HCT116 (cell line): ENCODE data around the gene S100A1. TPM values are rescaled to one million over a fixed set of nuclear protein-coding genes. Genes with fewer than 3 reads are reported as not detected.
"Not testable (repeated sequence)": the region's sequence is repeated elsewhere in the genome, so short reads cannot be mapped to it uniquely, and the experiment has no call there.

Experiments
- ATAC-seq: fragments of 200-7000 bp; cut with Tn5 transposase; 2 replicates; pipeline ENCODE4 v1.9.1; 2020; ENCODE audit warnings: mild to moderate bottlenecking, moderate library complexity
- BruUV-seq: library from RNA; stranded (reverse); fragments of 400-500 nt; replicated peaks from 2 replicates; lab custom pipeline; 2021; lab: Mats Ljungman, UMichigan
- CTCF ChIA-PET: fragments of 300-600 bp; sonication (Branson Sonifier 250); formaldehyde crosslinking; loops from one replicate; lab custom pipeline; 2021; ENCODE audit warnings: antibody characterized with exemption; lab: Charles Lee
- POLR2A ChIA-PET: fragments of 300-600, 350-600 bp; sonication (Branson Sonifier 250); formaldehyde crosslinking; loops from one replicate; lab custom pipeline; 2021; ENCODE audit warnings: antibody characterized with exemption; lab: Charles Lee
- RAD21 ChIA-PET, 2 experiments: fragments of 300-600 bp; sonication (Branson Sonifier 250); formaldehyde crosslinking; loops; one replicate each; lab custom pipeline; 2023; ENCODE audit warnings: low total read pairs in 2 of 2; ENCODE audit not compliant: uncharacterized antibody in 2 of 2, unreplicated experiment in 2 of 2, low non-redundant PET in 1 of 2; lab: Charles Lee
- DNase-seq: peaks from one replicate; pipeline ENCODE4 v3.0.0-alpha.2; 2010; ENCODE audit warnings: low read depth, low spot score
- H2AFZ ChIP-seq: fragments of 200-600 bp; shearing (Covaris generic), sonication (generic); 2 replicates; pipeline ENCODE4 v1.6.1; 2017; ENCODE audit warnings: low read depth, mixed run types, mixed read lengths, antibody characterized with exemption, low read length; ENCODE audit not compliant: poor library complexity, severe bottlenecking
- H3K27ac ChIP-seq: 2 replicates; pipeline ENCODE4 v1.5.1; 2012; ENCODE audit warnings: low read depth, low read length
- H3K27me3 ChIP-seq: fragments of 200-600 bp; sonication (generic); 2 replicates; pipeline ENCODE4 v1.6.1; 2016; ENCODE audit warnings: mixed run types, low read length, mixed read lengths; ENCODE audit not compliant: insufficient read depth
- H3K36me3 ChIP-seq, 2 experiments: fragments of 200-500 bp in 1 of 2; fragments of 200-600 bp in 1 of 2; sonication (Bioruptor generic) in 1 of 2; sonication (generic) in 1 of 2; 2 replicates each; pipeline versions ENCODE4 v1.5.1 to v1.6.1; 2014 to 2016; ENCODE audit warnings: low read length in 2 of 2, inconsistent platforms in 1 of 2, mixed read lengths in 1 of 2, mixed run types in 1 of 2; ENCODE audit not compliant: insufficient read depth in 2 of 2, control insufficient read depth in 1 of 2
- H3K4me1 ChIP-seq, 2 experiments: fragments of 200-600 bp in 1 of 2; sonication (generic) in 1 of 2; 2 replicates each; pipeline versions ENCODE4 v1.5.1 to v1.6.1; 2012 to 2017; ENCODE audit warnings: low read length in 2 of 2, inconsistent platforms in 1 of 2, mild to moderate bottlenecking in 1 of 2, mixed read lengths in 1 of 2, mixed run types in 1 of 2, moderate library complexity in 1 of 2; ENCODE audit not compliant: insufficient read depth in 2 of 2, control insufficient read depth in 1 of 2
- H3K4me2 ChIP-seq: fragments of 200-600 bp; sonication (generic); 2 replicates; pipeline ENCODE4 v1.6.1; 2017; ENCODE audit warnings: mixed run types, low read length, mixed read lengths
- H3K4me3 ChIP-seq, 2 experiments: fragments of 200-600 bp in 1 of 2; sonication (generic) in 1 of 2; replicated peaks in 1 of 2; 2 replicates each; pipeline ENCODE4 v1.5.1; 2011 to 2016; ENCODE audit warnings: low read length in 2 of 2, control low read depth in 1 of 2, low read depth in 1 of 2, mild to moderate bottlenecking in 1 of 2, mixed read lengths in 1 of 2, mixed run types in 1 of 2
- H3K79me2 ChIP-seq: fragments of 200-600 bp; sonication (generic); 2 replicates; pipeline ENCODE4 v1.6.1; 2017; ENCODE audit warnings: mild to moderate bottlenecking, mixed run types, low read length, moderate library complexity, mixed read lengths; ENCODE audit not compliant: insufficient read depth
- H3K9ac ChIP-seq: fragments of 200-600 bp; sonication (generic); 2 replicates; pipeline ENCODE4 v1.6.1; 2016; ENCODE audit warnings: low read length, mixed read lengths
- H3K9me2 ChIP-seq: fragments of 200-600 bp; sonication (generic), shearing (Covaris generic); 2 replicates; pipeline ENCODE4 v1.6.1; 2017; ENCODE audit warnings: mixed run types, mild to moderate bottlenecking, moderate library complexity; ENCODE audit not compliant: insufficient read depth
- H3K9me3 ChIP-seq, 2 experiments: fragments of 200-500 bp in 1 of 2; fragments of 200-600 bp in 1 of 2; sonication (Bioruptor generic) in 1 of 2; sonication (generic) in 1 of 2; 2 replicates each; pipeline ENCODE4 v1.6.1; 2014 to 2017; ENCODE audit warnings: low read length in 2 of 2, mixed read lengths in 2 of 2, inconsistent platforms in 1 of 2, low read depth in 1 of 2, mild to moderate bottlenecking in 1 of 2, mixed run types in 1 of 2, moderate library complexity in 1 of 2; ENCODE audit not compliant: control insufficient read depth in 1 of 2, insufficient read depth in 1 of 2
- H4K20me1 ChIP-seq: fragments of 200-600 bp; sonication (generic), shearing (Covaris generic); 2 replicates; pipeline ENCODE4 v1.6.1; 2017; ENCODE audit warnings: mixed run types, mild to moderate bottlenecking, moderate library complexity; ENCODE audit not compliant: insufficient read depth
- CBX3 ChIP-seq: IDR thresholded peaks from 2 replicates; pipeline ENCODE4 v1.6.1; 2012; ENCODE audit warnings: low read depth
- EGR1 ChIP-seq: IDR thresholded peaks from 2 replicates; pipeline ENCODE4 v1.6.1; 2012; ENCODE audit warnings: low read depth
- ELF1 ChIP-seq: IDR thresholded peaks from 2 replicates; pipeline ENCODE4 v1.6.1; 2012; ENCODE audit warnings: low read depth, borderline replicate concordance
- EZH2 ChIP-seq: fragments of 200-600 bp; sonication (generic); IDR thresholded peaks from 2 replicates; pipeline ENCODE4 v1.6.1; 2017; ENCODE audit warnings: antibody characterized with exemption, mixed run types
- TCF7L2 ChIP-seq: IDR thresholded peaks from 2 replicates; pipeline ENCODE4 v1.7.0; 2011; ENCODE audit warnings: borderline replicate concordance, inconsistent platforms; ENCODE audit not compliant: insufficient read depth, insufficient read length; ENCODE audit errors: extremely low read depth
- YY1 ChIP-seq: IDR thresholded peaks from 2 replicates; pipeline ENCODE4 v1.6.1; 2011; ENCODE audit warnings: low read length, low read depth, moderate library complexity, mild to moderate bottlenecking; ENCODE audit not compliant: insufficient replicate concordance; ENCODE audit errors: extremely low read depth
- ZFX ChIP-seq: fragments of 450-650 bp; IDR thresholded peaks from 2 replicates; pipeline ENCODE4 v1.6.1; 2017
- ZNF274 ChIP-seq: fragments of 200-500 bp; sonication (Bioruptor generic); IDR thresholded peaks from 2 replicates; pipeline ENCODE4 v1.6.1; 2014; ENCODE audit warnings: mild to moderate bottlenecking, low read depth, low read length, inconsistent platforms
- intact Hi-C: fragments of 100-400 bp; cut with micrococcal nuclease; formaldehyde crosslinking; loops from 2 replicates; pipeline ENCODE4 v1.10.0; 2022
- total RNA-seq: library from RNA; stranded (reverse); gene quantifications from one replicate; pipeline ENCODE4 v1.2.1, GENCODE V29; 2021; ENCODE audit not compliant: unreplicated experiment
- TF ChIP-seq, protein P1 (sequence below): IDR thresholded peaks from 2 replicates; pipeline ENCODE4 v1.6.1; 2012
- TF ChIP-seq, protein P2 (sequence below): IDR thresholded peaks from 2 replicates; pipeline ENCODE4 v1.6.1; 2011; ENCODE audit warnings: mild to moderate bottlenecking, low read length, moderate library complexity; ENCODE audit not compliant: insufficient replicate concordance; ENCODE audit errors: extremely low read depth

Gene S100A1
- total RNA-seq, 1 experiment from 2014 or later, result 0.30 TPM

DNA sequence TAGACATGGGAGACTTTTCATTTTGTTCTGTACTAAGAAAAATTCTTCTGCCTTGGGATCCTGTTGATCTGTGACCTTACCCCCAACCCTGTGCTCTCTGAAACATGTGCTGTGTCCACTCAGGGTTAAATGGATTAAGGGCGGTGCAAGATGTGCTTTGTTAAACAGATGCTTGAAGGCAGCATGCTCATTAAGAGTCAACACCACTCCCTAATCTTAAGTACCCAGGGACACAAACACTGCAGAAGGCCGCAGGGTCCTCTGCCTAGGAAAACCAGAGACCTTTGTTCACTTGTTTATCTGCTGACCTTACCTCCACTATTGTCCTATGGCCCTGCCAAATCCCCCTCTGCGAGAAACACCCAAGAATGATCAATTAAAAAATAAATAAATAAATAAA lies 44.7 kb upstream of the S100A1 start:
- peaks cover 0 to 11% of the 10 kb centered on the region in 2 experiments; a peak in 2 of 4 replicates for H3K4me1 ChIP-seq
- H3K4me2 ChIP-seq, H3K4me3 ChIP-seq, H2AFZ ChIP-seq, H3K9me3 ChIP-seq, H3K27me3 ChIP-seq, H3K79me2 ChIP-seq, BruUV-seq, H3K9me2 ChIP-seq, CTCF ChIA-PET, POLR2A ChIA-PET, H3K9ac ChIP-seq, H4K20me1 ChIP-seq, intact Hi-C loops, ATAC-seq, H3K36me3 ChIP-seq, RAD21 ChIA-PET, H3K27ac ChIP-seq, DNase-seq: not testable (repeated sequence)

GRCh38 chr1:153583976-153584375 lies 44.3 kb upstream of the S100A1 start:
- CTCF ChIA-PET, result interaction anchor here (3.1 kb wide), 1 partner anchor 12 kb away, joined by 9 read pairs; no protein-coding TSS in a partner anchor
- H3K9me3 ChIP-seq, result no peaks in the 10 kb centered on the region
- intact Hi-C loops, result no loop called here
- ATAC-seq, result no peak
- DNase-seq, result no peak
- TF ChIP-seq, protein P1, sequence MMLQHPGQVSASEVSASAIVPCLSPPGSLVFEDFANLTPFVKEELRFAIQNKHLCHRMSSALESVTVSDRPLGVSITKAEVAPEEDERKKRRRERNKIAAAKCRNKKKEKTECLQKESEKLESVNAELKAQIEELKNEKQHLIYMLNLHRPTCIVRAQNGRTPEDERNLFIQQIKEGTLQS, result no peak
- TF ChIP-seq EZH2 (no peak), YY1 (no peak), ELF1 (no peak), CBX3 (no peak), ZFX (no peak), EGR1 (no peak), TCF7L2 (no peak), ZNF274 (no peak)
- TF ChIP-seq, protein P2, sequence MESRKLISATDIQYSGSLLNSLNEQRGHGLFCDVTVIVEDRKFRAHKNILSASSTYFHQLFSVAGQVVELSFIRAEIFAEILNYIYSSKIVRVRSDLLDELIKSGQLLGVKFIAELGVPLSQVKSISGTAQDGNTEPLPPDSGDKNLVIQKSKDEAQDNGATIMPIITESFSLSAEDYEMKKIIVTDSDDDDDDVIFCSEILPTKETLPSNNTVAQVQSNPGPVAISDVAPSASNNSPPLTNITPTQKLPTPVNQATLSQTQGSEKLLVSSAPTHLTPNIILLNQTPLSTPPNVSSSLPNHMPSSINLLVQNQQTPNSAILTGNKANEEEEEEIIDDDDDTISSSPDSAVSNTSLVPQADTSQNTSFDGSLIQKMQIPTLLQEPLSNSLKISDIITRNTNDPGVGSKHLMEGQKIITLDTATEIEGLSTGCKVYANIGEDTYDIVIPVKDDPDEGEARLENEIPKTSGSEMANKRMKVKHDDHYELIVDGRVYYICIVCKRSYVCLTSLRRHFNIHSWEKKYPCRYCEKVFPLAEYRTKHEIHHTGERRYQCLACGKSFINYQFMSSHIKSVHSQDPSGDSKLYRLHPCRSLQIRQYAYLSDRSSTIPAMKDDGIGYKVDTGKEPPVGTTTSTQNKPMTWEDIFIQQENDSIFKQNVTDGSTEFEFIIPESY, result no peak
- POLR2A ChIA-PET, result interaction anchor here (1.0 kb wide), 1 partner anchor 43 kb away, joined by 3 read pairs; the partner anchor contains the start of gene S100A13
- H3K9ac ChIP-seq, result no peak overlapping the region
- H3K36me3 ChIP-seq, result no peaks in the 10 kb centered on the region
- no peak overlapping the region for H2AFZ ChIP-seq
- no peak overlapping the region for H3K4me3 ChIP-seq
- RAD21 ChIA-PET, result no interaction called here
- no TSS peak for BruUV-seq
- no peaks in the 10 kb centered on the region for H3K27me3 ChIP-seq
- peaks cover 0 to 7% of the 10 kb centered on the region in 2 experiments; a peak in 2 of 4 replicates for H3K4me1 ChIP-seq
- no peaks in the 10 kb centered on the region for H3K9me2 ChIP-seq
- no peaks in the 10 kb centered on the region for H4K20me1 ChIP-seq
- H3K79me2 ChIP-seq, result no peaks in the 10 kb centered on the region
- no peak overlapping the region for H3K27ac ChIP-seq
- H3K4me2 ChIP-seq, result no peak overlapping the region
